A673 (cell line): ENCODE results near the gene EXOSC6. TPM values are rescaled to one million over a fixed set of nuclear protein-coding genes. Genes with fewer than 3 reads are reported as not detected.
"Not testable (repeated sequence)": the region's sequence is repeated elsewhere in the genome, so short reads cannot be mapped to it uniquely, and the experiment has no call there.

Source experiments
- BruUV-seq: library from RNA; stranded (reverse); fragments of 400-500 nt; replicated peaks from 2 replicates; lab custom pipeline; 2021; lab: Mats Ljungman, UMichigan
- CTCF ChIA-PET: fragments of 300-600 bp; sonication (Branson Sonifier 250); formaldehyde crosslinking; loops from one replicate; lab custom pipeline; 2022; ENCODE audit warnings: antibody characterized with exemption; lab: Charles Lee
- POLR2A ChIA-PET: fragments of 300-600 bp; sonication (Branson Sonifier 250); formaldehyde crosslinking; loops from one replicate; lab custom pipeline; 2022; ENCODE audit warnings: antibody characterized with exemption; ENCODE audit not compliant: low non-redundant PET; lab: Charles Lee
- DNase-seq: peaks from one replicate; pipeline ENCODE4 v3.0.0-alpha.2; 2015; ENCODE audit warnings: low spot score
- H3K27ac ChIP-seq: fragments of 200-600 bp; sonication (generic); 2 replicates; pipeline ENCODE4 v1.5.1; 2016; ENCODE audit warnings: mixed run types, low read depth, mild to moderate bottlenecking, mixed read lengths, antibody characterized with exemption, low read length; ENCODE audit not compliant: poor library complexity, severe bottlenecking
- H3K27me3 ChIP-seq: fragments of 200-600 bp; sonication (generic); replicated peaks from 2 replicates; pipeline ENCODE4 v1.6.1; 2017; ENCODE audit warnings: mixed run types, low read depth, mild to moderate bottlenecking, mixed read lengths, antibody characterized with exemption, low read length; ENCODE audit not compliant: insufficient read depth, poor library complexity
- H3K36me3 ChIP-seq: fragments of 200-600 bp; sonication (generic); 2 replicates; pipeline ENCODE4 v1.6.1; 2016; ENCODE audit warnings: mixed run types, mild to moderate bottlenecking, mixed read lengths, antibody characterized with exemption, low read length; ENCODE audit not compliant: insufficient read depth, poor library complexity, severe bottlenecking
- H3K4me1 ChIP-seq: fragments of 200-600 bp; sonication (generic); 2 replicates; pipeline ENCODE4 v1.6.1; 2017; ENCODE audit warnings: mixed run types, mild to moderate bottlenecking, mixed read lengths, antibody characterized with exemption, low read length; ENCODE audit not compliant: insufficient read depth, poor library complexity, severe bottlenecking
- H3K4me3 ChIP-seq: fragments of 200-600 bp; sonication (generic); 2 replicates; pipeline ENCODE4 v1.5.1; 2016; ENCODE audit warnings: low read depth, mixed run types, mild to moderate bottlenecking, mixed read lengths, low read length; ENCODE audit not compliant: poor library complexity, severe bottlenecking
- H3K9me3 ChIP-seq: fragments of 200-600 bp; sonication (generic); 2 replicates; pipeline ENCODE4 v1.6.1; 2016; ENCODE audit warnings: mixed run types, low read depth, mild to moderate bottlenecking, mixed read lengths, antibody characterized with exemption, low read length; ENCODE audit not compliant: poor library complexity, severe bottlenecking
- EZH2 ChIP-seq: fragments of 200-600 bp; sonication (generic); IDR thresholded peaks from 2 replicates; pipeline ENCODE4 v1.6.1; 2017; ENCODE audit warnings: borderline replicate concordance, low read depth, mild to moderate bottlenecking, mixed read lengths, antibody characterized with exemption, low read length; ENCODE audit not compliant: poor library complexity, severe bottlenecking
- intact Hi-C: fragments of 100-400 bp; cut with micrococcal nuclease; formaldehyde crosslinking; loops from one replicate; pipeline ENCODE4 v1.10.0; 2022; ENCODE audit not compliant: unreplicated experiment
- total RNA-seq: library from RNA; stranded (reverse); gene quantifications from 2 replicates; pipeline ENCODE4 v1.2.3, GENCODE V29; 2021
- TF ChIP-seq, protein P1 (sequence below): fragments of 300-800, 200-600 bp; sonication (generic); conservative IDR thresholded peaks from 2 replicates; pipeline ENCODE4 v1.5.1; 2017; ENCODE audit warnings: low read depth, mild to moderate bottlenecking, antibody characterized with exemption, low read length, moderate library complexity, mixed read lengths

EXOSC6 gene
- total RNA-seq, 1 experiment from 2014 or later: 40.4 TPM

- Histone ChIP-seq H3K9me3 (no peaks in the 10 kb centered on the region), H3K4me3 (peak within 1 kb of the TSS; percentile 89), H3K36me3 (peaks cover 18% of the 10 kb centered on the region), H3K27ac (peak within 1 kb of the TSS; percentile 100), H3K4me1 (peaks cover 11% of the 10 kb centered on the region), H3K27me3 (no peaks in the 10 kb centered on the region)
- DNase-seq: peak; percentile 100
- no peak for TF ChIP-seq EZH2
- TF ChIP-seq, protein P1, sequence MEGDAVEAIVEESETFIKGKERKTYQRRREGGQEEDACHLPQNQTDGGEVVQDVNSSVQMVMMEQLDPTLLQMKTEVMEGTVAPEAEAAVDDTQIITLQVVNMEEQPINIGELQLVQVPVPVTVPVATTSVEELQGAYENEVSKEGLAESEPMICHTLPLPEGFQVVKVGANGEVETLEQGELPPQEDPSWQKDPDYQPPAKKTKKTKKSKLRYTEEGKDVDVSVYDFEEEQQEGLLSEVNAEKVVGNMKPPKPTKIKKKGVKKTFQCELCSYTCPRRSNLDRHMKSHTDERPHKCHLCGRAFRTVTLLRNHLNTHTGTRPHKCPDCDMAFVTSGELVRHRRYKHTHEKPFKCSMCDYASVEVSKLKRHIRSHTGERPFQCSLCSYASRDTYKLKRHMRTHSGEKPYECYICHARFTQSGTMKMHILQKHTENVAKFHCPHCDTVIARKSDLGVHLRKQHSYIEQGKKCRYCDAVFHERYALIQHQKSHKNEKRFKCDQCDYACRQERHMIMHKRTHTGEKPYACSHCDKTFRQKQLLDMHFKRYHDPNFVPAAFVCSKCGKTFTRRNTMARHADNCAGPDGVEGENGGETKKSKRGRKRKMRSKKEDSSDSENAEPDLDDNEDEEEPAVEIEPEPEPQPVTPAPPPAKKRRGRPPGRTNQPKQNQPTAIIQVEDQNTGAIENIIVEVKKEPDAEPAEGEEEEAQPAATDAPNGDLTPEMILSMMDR: no peak
- BruUV-seq: TSS peak; percentile 71
- ChIA-PET POLR2A (interaction anchor here (0.6 to 1.3 kb wide), 2 partner anchors 10 to 238 kb away, joined by 3 to 7 read pairs; partner anchors contain the start of gene DDX19B), CTCF (interaction anchor here (0.5 to 1.1 kb wide), 3 partner anchors 21 to 494 kb away, joined by 3 to 6 read pairs (median 4); no protein-coding TSS in a partner anchor)
- intact Hi-C loops: loop anchor here (5.0 kb wide), 1 partner anchor 233 kb away; the partner anchor contains the start of genes COG4 and SF3B3
These were observed 37.7 kb upstream of the EXOSC6 start, which contains the start of gene AARS1 for GRCh38 chr16:70289229-70290094. Gene AARS1, minus strand, starts transcription at chr16:70289506. Its CDS starts 6,743 bp downstream, at chr16:70282763.

- peaks cover 36% of the 10 kb centered on the region for H3K36me3 ChIP-seq
- peak overlapping the region; percentile 100 for H3K27ac ChIP-seq
- intact Hi-C loops: loop anchor here (5.0 kb wide), 1 partner anchor 235 kb away; the partner anchor contains the start of genes COG4 and SF3B3
- CTCF ChIA-PET, DNase-seq, BruUV-seq, H3K27me3 ChIP-seq, H3K9me3 ChIP-seq: not testable (repeated sequence)
- peak overlapping the region; percentile 89 for H3K4me3 ChIP-seq
- POLR2A ChIA-PET: interaction anchor here (0.6 to 0.7 kb wide), 2 partner anchors 30 to 1402 kb away, joined by 3 read pairs; no protein-coding TSS in a partner anchor
- H3K4me1 ChIP-seq: peaks cover 11% of the 10 kb centered on the region
These were observed 35.7 kb upstream of the EXOSC6 start for GRCh38 chr16:70287304-70287971.

GRCh38 chr16:70276392-70276791, 24.7 kb upstream of the EXOSC6 start:
- ChIA-PET CTCF (no interaction called here), POLR2A (no interaction called here)
- H3K4me3 ChIP-seq: no peak overlapping the region
- no peak overlapping the region for H3K27ac ChIP-seq
- no peaks in the 10 kb centered on the region for H3K4me1 ChIP-seq
- no peak for DNase-seq
- no peaks in the 10 kb centered on the region for H3K9me3 ChIP-seq
- BruUV-seq: no TSS peak
- no peak for TF ChIP-seq EZH2
- TF ChIP-seq, protein P1: no peak
- intact Hi-C loops: no loop called here
- no peaks in the 10 kb centered on the region for H3K27me3 ChIP-seq
- peaks cover 94% of the 10 kb centered on the region for H3K36me3 ChIP-seq
